Fibroblast of villous mesenchyme (primary cell): ENCODE results near the gene CCT3. TPM values are rescaled to one million over a fixed set of nuclear protein-coding genes. Genes with fewer than 3 reads are reported as not detected.

Source experiments
- DNase-seq: peaks from one replicate; pipeline ENCODE4 v3.0.0-alpha.2; 2010; ENCODE audit warnings: low read depth
- H3K4me3 ChIP-seq: 2 replicates; pipeline ENCODE4 v1.5.1; 2011; ENCODE audit warnings: low read depth, mild to moderate bottlenecking, low read length
- CTCF ChIP-seq: IDR thresholded peaks from 2 replicates; pipeline ENCODE4 v1.5.1; 2012; ENCODE audit warnings: low read depth, mild to moderate bottlenecking, low read length; ENCODE audit not compliant: insufficient read depth
- total RNA-seq: library from RNA; depleted of rRNA; stranded (reverse); fragments of >200 nt; gene quantifications from 2 replicates; pipeline ENCODE4 v1.2.3, GENCODE V29; 2012

Gene CCT3
- total RNA-seq, 1 donor: 431 TPM

DNA sequence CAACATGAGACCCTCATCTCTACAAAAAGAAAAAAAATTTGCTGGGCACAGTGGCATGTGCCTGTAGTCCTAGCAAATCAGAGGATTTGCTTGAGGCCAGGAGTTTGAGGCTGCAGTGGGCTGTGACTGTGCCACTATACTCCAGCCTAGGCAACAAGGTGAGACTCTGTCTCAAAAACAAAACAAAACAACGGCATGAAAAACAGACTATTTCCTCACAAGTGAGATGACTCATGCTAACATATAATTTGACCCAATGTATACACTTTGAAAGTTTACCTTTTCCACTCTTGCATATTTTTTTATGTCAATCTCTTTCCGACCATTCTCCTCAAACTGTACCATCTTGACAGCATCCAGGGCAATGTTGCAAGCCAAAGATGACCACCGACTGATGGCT lies 17.5 kb downstream of the CCT3 start:
- H3K4me3 ChIP-seq: no peak overlapping the region
- TF ChIP-seq CTCF: no peak
- no peak for DNase-seq

DNA sequence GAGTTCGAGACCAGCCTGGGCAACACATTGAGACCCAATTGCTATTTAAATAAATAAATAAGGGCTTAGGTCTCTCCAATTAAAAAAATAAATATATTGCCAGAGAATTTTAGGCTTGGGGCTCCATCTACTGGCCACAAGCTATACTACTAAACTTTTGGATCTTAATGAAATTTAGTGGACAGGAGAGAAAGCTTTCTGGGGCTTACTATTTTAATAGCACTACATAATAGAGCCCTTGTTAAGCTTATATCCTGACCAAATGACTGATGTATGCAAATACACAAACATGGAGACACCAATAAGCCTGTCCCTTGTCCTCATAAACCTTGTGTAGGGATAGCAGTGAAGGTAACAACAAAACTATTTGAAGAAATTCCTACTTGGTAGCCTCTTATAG lies 18.4 kb downstream of the CCT3 start:
- no peak overlapping the region for H3K4me3 ChIP-seq
- TF ChIP-seq CTCF: peak; percentile 61
- peak; percentile 49 for DNase-seq

- H3K4me3 ChIP-seq: no peak overlapping the region
- no peak for DNase-seq
- no peak for TF ChIP-seq CTCF
Measured at GRCh38 chr1:156316909-156317308, 21.2 kb downstream of the CCT3 start.

- H3K4me3 ChIP-seq: no peak overlapping the region
- TF ChIP-seq CTCF: no peak
- DNase-seq: peak; percentile 26
Measured at GRCh38 chr1:156310962-156311361, 27.1 kb downstream of the CCT3 start.

GRCh38 chr1:156308078-156308477 lies 30.0 kb downstream of the CCT3 start:
- no peak for TF ChIP-seq CTCF
- peak; percentile 74 for DNase-seq
- no peak overlapping the region for H3K4me3 ChIP-seq

DNA sequence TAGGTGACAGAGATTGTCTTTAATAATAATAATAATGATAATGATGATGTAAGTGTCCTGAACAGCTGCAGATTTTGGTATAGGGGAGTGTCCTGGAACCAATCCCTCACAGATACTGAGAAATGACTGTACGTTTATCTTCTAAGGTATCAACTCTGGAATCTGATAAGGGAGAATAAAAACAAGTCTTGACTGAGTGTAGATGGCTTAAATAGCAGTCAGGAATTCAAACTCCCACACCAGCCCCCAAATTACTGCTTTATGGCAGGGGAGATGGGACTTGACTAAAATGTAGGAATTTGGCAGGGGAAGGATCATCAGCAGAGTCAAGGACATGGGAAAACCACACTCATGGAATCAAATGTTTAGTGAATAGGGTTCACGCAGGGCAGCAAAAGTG lies 32.9 kb downstream of the CCT3 start:
- no peak for TF ChIP-seq CTCF
- DNase-seq: no peak
- H3K4me3 ChIP-seq: no peak overlapping the region

DNA sequence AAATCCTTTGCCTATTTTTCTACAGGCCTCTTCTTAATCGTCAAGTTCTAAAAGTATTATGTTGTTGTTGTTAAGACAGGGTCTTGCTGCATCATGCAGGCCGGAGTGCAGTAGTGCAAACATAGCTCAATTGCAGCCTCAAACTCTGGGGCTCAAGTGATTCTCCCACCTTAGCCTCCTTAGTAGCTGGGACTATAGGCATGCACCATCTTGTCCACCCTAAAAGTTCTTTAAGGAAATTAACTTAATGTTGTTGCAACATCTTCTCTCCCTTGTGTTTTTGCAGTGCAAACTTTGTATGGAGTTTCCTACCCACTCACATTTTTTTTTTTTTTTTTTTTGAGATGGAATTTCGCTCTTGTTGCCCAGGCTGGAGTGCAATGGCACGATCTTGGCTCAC lies 34.9 kb downstream of the CCT3 start:
- no peak for TF ChIP-seq CTCF
- H3K4me3 ChIP-seq: no peak overlapping the region
- DNase-seq: no peak
